GM12878 (cell line): ENCODE results near the gene MTO1. TPM values are rescaled to one million over a fixed set of nuclear protein-coding genes. Genes with fewer than 3 reads are reported as not detected.

Experiments
- ATAC-seq: fragments of 200-7000 bp; cut with Tn5 transposase; 3 replicates; pipeline ENCODE4 v1.9.1; 2020; ENCODE audit warnings: mild to moderate bottlenecking, moderate library complexity
- BruUV-seq: library from RNA; stranded (reverse); fragments of 400-500 nt; replicated peaks from 2 replicates; lab custom pipeline; 2021; lab: Mats Ljungman, UMichigan
- CTCF ChIA-PET: fragments of 300-600 bp; sonication (Branson Sonifier 250); formaldehyde crosslinking; extraction: SDS; loops from one replicate; lab custom pipeline; 2021; ENCODE audit warnings: inconsistent platforms; lab: Yijun Ruan, JAX
- POLR2A ChIA-PET: fragments of 350-600 bp; formaldehyde crosslinking; extraction: SDS; loops from one replicate; lab custom pipeline; 2021; ENCODE audit warnings: inconsistent platforms; lab: Charles Lee
- RAD21 ChIA-PET: fragments of 300-600 bp; sonication (Branson Sonifier 250); formaldehyde crosslinking; loops from one replicate; lab custom pipeline; 2023; ENCODE audit warnings: antibody characterized with exemption; ENCODE audit not compliant: unreplicated experiment; lab: Charles Lee
- SMC1A ChIA-PET: fragments of 300-600 bp; sonication (Branson Sonifier 250); formaldehyde crosslinking; loops from one replicate; lab custom pipeline; 2023; ENCODE audit not compliant: unreplicated experiment, uncharacterized antibody; lab: Charles Lee
- DNase-seq: peaks from one replicate; pipeline ENCODE4 v3.0.0-alpha.2; 2011; ENCODE audit warnings: low read depth, low spot score
- FAIRE-seq: peaks from 3 replicates; lab custom pipeline; 2011; peaks lifted over from hg19 to GRCh38; lab: Jason Lieb, UNC
- H2AFZ ChIP-seq: 2 replicates; pipeline ENCODE4 v1.6.0; 2011; ENCODE audit warnings: low read depth, low read length, control low read depth; ENCODE audit not compliant: control insufficient read depth
- H3K27ac ChIP-seq: 2 replicates; pipeline ENCODE4 v1.5.1; 2011; ENCODE audit warnings: control low read depth; ENCODE audit not compliant: control insufficient read depth, insufficient read depth
- H3K27me3 ChIP-seq, 2 experiments: replicated peaks in 1 of 2; 2 replicates each; pipeline versions ENCODE4 v1.6.0 to v1.6.1; 2011; ENCODE audit warnings: low read length in 1 of 2; ENCODE audit not compliant: control insufficient read depth in 2 of 2, insufficient read depth in 2 of 2
- H3K36me3 ChIP-seq, 2 experiments: 2 replicates each; pipeline ENCODE4 v1.5.1; 2011; ENCODE audit warnings: low read length in 1 of 2; ENCODE audit not compliant: control insufficient read depth in 2 of 2, insufficient read depth in 2 of 2
- H3K4me1 ChIP-seq: 2 replicates; pipeline ENCODE4 v1.6.1; 2011; ENCODE audit warnings: mild to moderate bottlenecking, low read length, moderate library complexity, mixed read lengths; ENCODE audit not compliant: control insufficient read depth, insufficient read depth
- H3K4me2 ChIP-seq: 2 replicates; pipeline ENCODE4 v1.6.0; 2011; ENCODE audit warnings: control low read depth; ENCODE audit not compliant: control insufficient read depth, insufficient read depth
- H3K4me3 ChIP-seq: fragments of 200-600 bp; sonication (generic); 2 replicates; pipeline ENCODE4 v1.5.1; 2016
- H3K79me2 ChIP-seq: 2 replicates; pipeline ENCODE4 v1.6.0; 2011; ENCODE audit warnings: low read length; ENCODE audit not compliant: control insufficient read depth, insufficient read depth
- H3K9ac ChIP-seq: 2 replicates; pipeline ENCODE4 v1.8.0; 2011; ENCODE audit warnings: low read length, control low read depth, mixed read lengths; ENCODE audit not compliant: control insufficient read depth, insufficient read depth
- H3K9me3 ChIP-seq: replicated peaks from 3 replicates; pipeline ENCODE4 v1.5.1; 2011; ENCODE audit warnings: mild to moderate bottlenecking, low read length; ENCODE audit not compliant: control insufficient read depth, insufficient read depth
- H4K20me1 ChIP-seq: 2 replicates; pipeline ENCODE4 v1.6.0; 2011; ENCODE audit not compliant: control insufficient read depth, insufficient read depth
- CREM ChIP-seq: IDR thresholded peaks from 2 replicates; pipeline ENCODE4 v1.6.1; 2014; ENCODE audit warnings: antibody characterized with exemption, low read depth
- CUX1 ChIP-seq: IDR thresholded peaks from 2 replicates; pipeline ENCODE4 v1.6.1; 2012; ENCODE audit warnings: improper control_type of control experiment, low read depth, low read length; ENCODE audit not compliant: insufficient replicate concordance
- EP300 ChIP-seq, 2 experiments: fragments of 150-350 bp in 1 of 2; IDR thresholded peaks; 2 replicates each; pipeline ENCODE4 v1.6.1; 2011 to 2012; ENCODE audit warnings: low read depth in 2 of 2, low read length in 2 of 2, borderline replicate concordance in 1 of 2, improper control_type of control experiment in 1 of 2, inconsistent platforms in 1 of 2; ENCODE audit not compliant: control insufficient read depth in 1 of 2
- EZH2 ChIP-seq: IDR thresholded peaks from 2 replicates; pipeline ENCODE4 v1.6.1; 2012; ENCODE audit warnings: low read depth, mild to moderate bottlenecking, control low read depth, inconsistent platforms, low read length, borderline replicate concordance; ENCODE audit not compliant: control insufficient read depth
- IRF4 ChIP-seq: IDR thresholded peaks from 2 replicates; pipeline ENCODE4 v1.6.1; 2011; ENCODE audit warnings: low read depth, low read length
- MEF2A ChIP-seq: IDR thresholded peaks from 2 replicates; pipeline ENCODE4 v1.6.1; 2011; ENCODE audit warnings: low read depth, mild to moderate bottlenecking, low read length, moderate library complexity; ENCODE audit not compliant: insufficient read depth
- MXI1 ChIP-seq: fragments of 150-350 bp; IDR thresholded peaks from 2 replicates; pipeline ENCODE4 v1.6.1; 2011; ENCODE audit warnings: low read depth, mild to moderate bottlenecking, inconsistent platforms, low read length, improper control_type of control experiment
- RAD21 ChIP-seq: IDR thresholded peaks from 2 replicates; pipeline ENCODE4 v1.6.1; 2011; ENCODE audit warnings: mild to moderate bottlenecking, low read depth, low read length, moderate library complexity; ENCODE audit not compliant: insufficient read depth
- SPI1 ChIP-seq: IDR thresholded peaks from 2 replicates; pipeline ENCODE4 v1.6.1; 2011; ENCODE audit warnings: low read depth, mild to moderate bottlenecking, low read length, moderate library complexity, borderline replicate concordance; ENCODE audit not compliant: insufficient read depth
- ZNF207 ChIP-seq: fragments of 450-650 bp; IDR thresholded peaks from 2 replicates; pipeline ENCODE4 v1.6.1; 2014; ENCODE audit warnings: antibody characterized with exemption, mild to moderate bottlenecking, borderline replicate concordance
- WGBS: methylation state at CpG from one replicate; pipeline ENCODE4 v1.1.6; 2016; ENCODE audit warnings: low lambda C conversion rate; ENCODE audit not compliant: insufficient replicate concordance, insufficient coverage; ENCODE audit errors: missing lambda C conversion rate; 5-methylcytosine and 5-hydroxymethylcytosine counted together
- in situ Hi-C: fragments of 300-500 bp; cut with MboI; formaldehyde crosslinking; loops from 9 replicates; pipeline ENCODE4 v1.14.3; 2018; ENCODE audit warnings: mixed read lengths
- intact Hi-C: fragments of 100-400 bp; cut with micrococcal nuclease; formaldehyde crosslinking; loops from one replicate; pipeline ENCODE4 v1.14.2; 2022; ENCODE audit not compliant: unreplicated experiment
- polyA plus RNA-seq, 11 experiments: library from polyadenylated mRNA; depleted of rRNA in 4 of 11; unstranded in 6 of 11; stranded (reverse) in 5 of 11; fragments of >200 nt; fragmentation: Nextera tagmentation in 4 of 11; fragmentation: Illumina TruSeq in 1 of 11; extraction: Ambion mirVana in 4 of 11; extraction: Trizol in 1 of 11; gene quantifications; 1 replicate in 1 of 11; 2 replicates in 10 of 11; pipeline versions ENCODE4 v1.2.1 to v1.2.3, GENCODE V29; 2011 to 2016; ENCODE audit warnings: inconsistent platforms in 2 of 11, missing spikeins in 2 of 11, low read depth in 1 of 11
- total RNA-seq, 4 experiments: library from RNA; depleted of rRNA in 3 of 4; stranded (reverse); fragments of >200 nt in 3 of 4; fragmentation: Illumina TruSeq in 1 of 4; extraction: Trizol in 1 of 4; gene quantifications; 2 replicates each; pipeline versions ENCODE4 v1.2.1 to v1.2.3, GENCODE V29; 2013 to 2021
- TF ChIP-seq, protein P1 (sequence below), 3 experiments: IDR thresholded peaks in 2 of 3; conservative IDR thresholded peaks in 1 of 3; 2 replicates each; pipeline ENCODE4 v1.5.1; 2011; ENCODE audit warnings: low read depth in 3 of 3, low read length in 3 of 3, mild to moderate bottlenecking in 3 of 3, control low read depth in 2 of 3, moderate library complexity in 2 of 3, inconsistent platforms in 1 of 3, mixed read lengths in 1 of 3; ENCODE audit not compliant: control insufficient read depth in 2 of 3, insufficient read depth in 1 of 3; ENCODE audit errors: extremely low read depth in 1 of 3

The MTO1 gene
- total and polyA plus RNA-seq, 10 of the 15 experiments (the other 5 are each of a cell fraction or from before 2014, with no cell fraction given) = 24.8 to 53.6 (median 33.1) TPM

DNA sequence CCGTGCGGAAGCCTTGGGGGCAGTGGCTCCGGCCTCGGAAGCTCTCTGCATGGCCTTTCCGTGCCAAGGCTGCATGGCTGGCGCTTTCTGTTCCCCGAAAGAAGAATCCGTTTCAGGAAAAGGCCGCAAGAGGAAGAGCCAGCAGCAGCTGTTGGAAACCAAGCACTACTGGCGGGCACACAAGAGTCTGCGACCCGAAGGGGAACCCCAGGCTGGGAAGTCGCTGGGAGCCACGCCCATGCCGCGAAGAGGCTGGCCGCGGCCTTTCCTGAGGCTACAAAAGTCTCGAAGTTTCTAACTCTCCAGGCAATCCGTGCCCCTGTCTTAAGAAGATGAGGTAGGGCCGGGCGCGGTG, 9.5 kb upstream of the MTO1 start, which contains the start of gene CGAS (continued):
- TF ChIP-seq CUX1 = no peak
- TF ChIP-seq SPI1 = peak; percentile 53; the same call in 1 of the 2 replicates

- H3K4me3 ChIP-seq = no peak overlapping the region
- ChIA-PET CTCF (no interaction called here), SMC1A (interaction anchor here (1.1 kb wide), 1 partner anchor 16 kb away, joined by 3 read pairs; no protein-coding TSS in a partner anchor), POLR2A (interaction anchor here (0.6 to 0.7 kb wide), 2 partner anchors 9 to 1353 kb away, joined by 4 to 5 read pairs; no protein-coding TSS in a partner anchor), RAD21 (no interaction called here)
- in situ Hi-C loops (no loop called here), intact Hi-C loops (no loop called here)
- no peaks in the 10 kb centered on the region for H3K27me3 ChIP-seq
- TF ChIP-seq MEF2A = no peak
- TF ChIP-seq EZH2 = no peak
- TF ChIP-seq MXI1 = no peak
- no peak for TF ChIP-seq IRF4
- TF ChIP-seq EP300 (IDR thresholded peaks at IDR 0.05; ENCODE audit: borderline replicate concordance in 1 of 2, control insufficient read depth in 1 of 2, low read depth in 2 of 2, low read length in 2 of 2) = no peak
- no peak for TF ChIP-seq RAD21
- TF ChIP-seq, protein P1, sequence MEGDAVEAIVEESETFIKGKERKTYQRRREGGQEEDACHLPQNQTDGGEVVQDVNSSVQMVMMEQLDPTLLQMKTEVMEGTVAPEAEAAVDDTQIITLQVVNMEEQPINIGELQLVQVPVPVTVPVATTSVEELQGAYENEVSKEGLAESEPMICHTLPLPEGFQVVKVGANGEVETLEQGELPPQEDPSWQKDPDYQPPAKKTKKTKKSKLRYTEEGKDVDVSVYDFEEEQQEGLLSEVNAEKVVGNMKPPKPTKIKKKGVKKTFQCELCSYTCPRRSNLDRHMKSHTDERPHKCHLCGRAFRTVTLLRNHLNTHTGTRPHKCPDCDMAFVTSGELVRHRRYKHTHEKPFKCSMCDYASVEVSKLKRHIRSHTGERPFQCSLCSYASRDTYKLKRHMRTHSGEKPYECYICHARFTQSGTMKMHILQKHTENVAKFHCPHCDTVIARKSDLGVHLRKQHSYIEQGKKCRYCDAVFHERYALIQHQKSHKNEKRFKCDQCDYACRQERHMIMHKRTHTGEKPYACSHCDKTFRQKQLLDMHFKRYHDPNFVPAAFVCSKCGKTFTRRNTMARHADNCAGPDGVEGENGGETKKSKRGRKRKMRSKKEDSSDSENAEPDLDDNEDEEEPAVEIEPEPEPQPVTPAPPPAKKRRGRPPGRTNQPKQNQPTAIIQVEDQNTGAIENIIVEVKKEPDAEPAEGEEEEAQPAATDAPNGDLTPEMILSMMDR (IDR thresholded peaks at IDR 0.05 in 2 of 3, conservative IDR thresholded peaks at IDR 0.05 in 1 of 3; ENCODE audit: control insufficient read depth in 2 of 3, extremely low read depth in 1 of 3, insufficient read depth in 1 of 3, low read depth in 3 of 3, low read length in 3 of 3) = no peak
- TF ChIP-seq CREM = no peak
- no peak for TF ChIP-seq ZNF207
- no peak for DNase-seq
- no peaks in the 10 kb centered on the region for H3K9me3 ChIP-seq
- no peak for ATAC-seq
- no peak overlapping the region for H3K4me2 ChIP-seq
- WGBS = 63% methylated on average over 3 of the region's 3 CpGs
- H3K9ac ChIP-seq = no peak overlapping the region
- H3K27ac ChIP-seq = no peak overlapping the region
- H3K36me3 ChIP-seq = no peaks in the 10 kb centered on the region
- H4K20me1 ChIP-seq = no peaks in the 10 kb centered on the region
- BruUV-seq = no TSS peak
- H3K4me1 ChIP-seq = peaks cover 13% of the 10 kb centered on the region
- no peak for FAIRE-seq
- peaks cover 11% of the 10 kb centered on the region for H3K79me2 ChIP-seq
- no peak overlapping the region for H2AFZ ChIP-seq
Observed at GRCh38 chr6:73455865-73456629, 5.5 kb upstream of the MTO1 start.
